ENCODE results near the gene RETREG3. TPM values are rescaled to one million over a fixed set of nuclear protein-coding genes. Genes with fewer than 3 reads are reported as not detected.
"Not testable (repeated sequence)": the region's sequence is repeated elsewhere in the genome, so short reads cannot be mapped to it uniquely, and the experiment has no call there.

The RETREG3 gene
- total and polyA plus RNA-seq, 2 donors (not counting 1 experiment from before 2014, with no cell fraction given) = 37.5 to 67.0 TPM

DNA sequence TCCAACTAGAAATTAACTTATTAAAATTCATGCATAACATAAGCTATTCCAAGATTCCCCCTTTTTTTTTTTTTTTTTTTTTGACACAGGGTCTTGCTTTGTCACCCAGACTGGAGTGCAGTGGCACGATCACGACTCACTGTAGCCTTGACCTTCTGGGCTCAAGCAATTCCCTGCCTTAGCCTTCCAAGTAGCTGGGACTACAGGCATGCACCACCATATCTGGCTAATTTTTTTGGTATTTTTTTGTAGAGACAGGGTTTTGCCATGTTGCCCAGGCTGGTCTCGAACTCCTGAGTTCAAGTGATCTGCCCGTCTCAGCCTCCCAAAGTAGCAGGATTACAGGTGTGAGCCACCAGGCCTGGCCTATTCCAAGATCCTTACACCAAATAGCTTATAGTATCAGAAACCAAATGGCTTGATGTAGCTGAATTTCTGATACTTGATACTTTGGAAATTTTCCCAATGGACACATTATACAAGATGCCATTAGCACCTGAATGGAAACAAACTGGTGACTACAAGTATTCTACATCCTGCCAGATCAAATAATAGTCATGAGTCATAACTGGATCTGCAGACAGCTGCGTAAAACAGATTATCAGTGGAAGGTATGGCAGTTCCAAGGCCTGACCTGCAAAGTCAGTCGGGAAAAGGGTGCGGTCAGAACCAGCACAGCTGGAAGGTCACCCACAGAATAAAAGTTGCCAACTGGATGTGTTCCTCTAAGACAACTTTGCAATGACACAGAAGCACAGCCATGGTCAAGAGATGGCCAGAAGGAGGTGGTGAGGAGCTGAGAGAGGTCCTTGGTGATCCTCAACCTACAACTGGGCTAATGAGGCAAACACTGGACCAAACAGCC lies 14.8 kb upstream of the RETREG3 start:
- Histone ChIP-seq H3K79me2 (ENCODE audit: control insufficient read depth, insufficient read depth, low read length) (no peaks in the 10 kb centered on the region), H3K4me1 (ENCODE audit: control insufficient read depth, extremely low read depth, insufficient read depth, low read length) (no peaks in the 10 kb centered on the region), H4K20me1 (ENCODE audit: control insufficient read depth, extremely low read depth, insufficient read depth, low read length) (no peaks in the 10 kb centered on the region), H3K4me3 (replicated peaks in 1 of 4; ENCODE audit: control extremely low read depth in 1 of 4, insufficient read depth in 1 of 4, low read depth in 3 of 4, low read length in 4 of 4) (no peak overlapping the region), H3K27me3 (ENCODE audit: control insufficient read depth, insufficient read depth, low read length) (no peaks in the 10 kb centered on the region), H3K9me3 (ENCODE audit: control insufficient read depth, insufficient read depth, low read depth, low read length) (no peaks in the 10 kb centered on the region), H3K4me2 (ENCODE audit: extremely low read depth, insufficient read depth, low read length) (no peak overlapping the region), H3K9ac (ENCODE audit: insufficient read depth, low read length) (no peak overlapping the region), H3K36me3 (ENCODE audit: control insufficient read depth, insufficient read depth, low read length) (no peaks in the 10 kb centered on the region), H2AFZ (ENCODE audit: low read length) (no peak overlapping the region), H3K27ac (ENCODE audit: insufficient read depth, low read length) (no peak overlapping the region)
- TF ChIP-seq, protein P1, sequence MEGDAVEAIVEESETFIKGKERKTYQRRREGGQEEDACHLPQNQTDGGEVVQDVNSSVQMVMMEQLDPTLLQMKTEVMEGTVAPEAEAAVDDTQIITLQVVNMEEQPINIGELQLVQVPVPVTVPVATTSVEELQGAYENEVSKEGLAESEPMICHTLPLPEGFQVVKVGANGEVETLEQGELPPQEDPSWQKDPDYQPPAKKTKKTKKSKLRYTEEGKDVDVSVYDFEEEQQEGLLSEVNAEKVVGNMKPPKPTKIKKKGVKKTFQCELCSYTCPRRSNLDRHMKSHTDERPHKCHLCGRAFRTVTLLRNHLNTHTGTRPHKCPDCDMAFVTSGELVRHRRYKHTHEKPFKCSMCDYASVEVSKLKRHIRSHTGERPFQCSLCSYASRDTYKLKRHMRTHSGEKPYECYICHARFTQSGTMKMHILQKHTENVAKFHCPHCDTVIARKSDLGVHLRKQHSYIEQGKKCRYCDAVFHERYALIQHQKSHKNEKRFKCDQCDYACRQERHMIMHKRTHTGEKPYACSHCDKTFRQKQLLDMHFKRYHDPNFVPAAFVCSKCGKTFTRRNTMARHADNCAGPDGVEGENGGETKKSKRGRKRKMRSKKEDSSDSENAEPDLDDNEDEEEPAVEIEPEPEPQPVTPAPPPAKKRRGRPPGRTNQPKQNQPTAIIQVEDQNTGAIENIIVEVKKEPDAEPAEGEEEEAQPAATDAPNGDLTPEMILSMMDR (conservative IDR thresholded peaks at IDR 0.05 in 1 of 2, IDR thresholded peaks at IDR 0.05 in 1 of 2; ENCODE audit: low read depth in 1 of 2, low read length in 2 of 2) = no peak
- no peak for TF ChIP-seq EZH2 (IDR thresholded peaks at IDR 0.05; ENCODE audit: low read length, missing control alignments)
- DNase-seq (ENCODE audit: low read depth in 2 of 2) = peak in 1 of 2 donors; percentile 80

DNA sequence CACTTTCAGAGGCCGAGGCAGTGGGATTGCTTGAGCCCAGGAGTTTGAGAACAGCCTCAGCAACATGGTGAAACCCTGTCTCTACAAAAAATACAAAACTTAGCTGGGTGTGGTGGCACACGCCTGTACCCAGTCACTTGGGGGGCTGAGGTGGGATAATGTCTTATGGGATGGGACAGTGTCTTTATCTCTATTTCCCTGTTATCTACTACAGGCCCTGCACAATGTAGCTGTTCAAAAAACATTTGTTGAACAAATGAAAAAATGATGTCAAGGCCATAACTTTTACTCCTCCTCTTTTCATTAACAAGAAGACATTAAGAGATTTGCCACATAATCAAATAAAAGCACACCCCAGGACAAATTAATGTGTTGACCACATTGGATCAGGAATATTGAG lies 14.1 kb upstream of the RETREG3 start:
- H3K27me3 ChIP-seq (ENCODE audit: control insufficient read depth, insufficient read depth, low read length) = no peaks in the 10 kb centered on the region
- H4K20me1 ChIP-seq (ENCODE audit: control insufficient read depth, extremely low read depth, insufficient read depth, low read length) = no peaks in the 10 kb centered on the region
- TF ChIP-seq, protein P1 (conservative IDR thresholded peaks at IDR 0.05 in 1 of 2, IDR thresholded peaks at IDR 0.05 in 1 of 2; ENCODE audit: low read depth in 1 of 2, low read length in 2 of 2) = no peak
- no peak for TF ChIP-seq EZH2 (IDR thresholded peaks at IDR 0.05; ENCODE audit: low read length, missing control alignments)
- no peaks in the 10 kb centered on the region for H3K79me2 ChIP-seq (ENCODE audit: control insufficient read depth, insufficient read depth, low read length)
- H3K4me2 ChIP-seq (ENCODE audit: extremely low read depth, insufficient read depth, low read length) = no peak overlapping the region
- no peaks in the 10 kb centered on the region for H3K4me1 ChIP-seq (ENCODE audit: control insufficient read depth, extremely low read depth, insufficient read depth, low read length)
- no peak overlapping the region for H3K4me3 ChIP-seq (replicated peaks in 1 of 4; ENCODE audit: control extremely low read depth in 1 of 4, insufficient read depth in 1 of 4, low read depth in 3 of 4, low read length in 4 of 4)
- H3K36me3 ChIP-seq (ENCODE audit: control insufficient read depth, insufficient read depth, low read length) = no peaks in the 10 kb centered on the region
- no peak overlapping the region for H3K27ac ChIP-seq (ENCODE audit: insufficient read depth, low read length)
- no peak overlapping the region for H3K9ac ChIP-seq (ENCODE audit: insufficient read depth, low read length)
- no peaks in the 10 kb centered on the region for H3K9me3 ChIP-seq (ENCODE audit: control insufficient read depth, insufficient read depth, low read depth, low read length)
- H2AFZ ChIP-seq (ENCODE audit: low read length) = no peak overlapping the region
- DNase-seq (ENCODE audit: low read depth in 2 of 2) = no peak

DNA sequence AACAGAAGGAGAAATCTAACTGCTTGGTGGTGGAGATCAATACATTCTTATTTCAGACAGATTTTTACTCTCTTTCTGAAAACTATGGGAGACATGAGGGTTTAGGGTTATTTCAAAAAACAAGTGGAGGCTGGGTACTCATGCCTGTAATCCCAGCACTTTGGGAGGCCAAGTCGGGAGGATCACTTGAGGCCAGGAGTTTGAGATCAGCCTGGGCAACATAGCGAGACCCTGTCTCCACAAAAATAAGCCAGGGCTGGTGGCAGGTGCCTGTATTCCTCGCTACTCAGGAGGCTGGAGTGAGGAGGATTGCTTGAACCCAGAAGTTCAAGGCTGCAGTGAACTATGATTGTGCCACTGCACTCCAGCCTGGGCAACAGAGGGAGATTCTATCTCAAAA lies 12.8 kb upstream of the RETREG3 start:
- not testable (repeated sequence) for H3K27me3 ChIP-seq (ENCODE audit: control insufficient read depth, insufficient read depth, low read length); H3K4me2 ChIP-seq (ENCODE audit: extremely low read depth, insufficient read depth, low read length); H3K79me2 ChIP-seq (ENCODE audit: control insufficient read depth, insufficient read depth, low read length); DNase-seq (ENCODE audit: low read depth in 2 of 2); H3K4me1 ChIP-seq (ENCODE audit: control insufficient read depth, extremely low read depth, insufficient read depth, low read length); H3K4me3 ChIP-seq (replicated peaks in 1 of 4; ENCODE audit: control extremely low read depth in 1 of 4, insufficient read depth in 1 of 4, low read depth in 3 of 4, low read length in 4 of 4); H3K36me3 ChIP-seq (ENCODE audit: control insufficient read depth, insufficient read depth, low read length); H2AFZ ChIP-seq (ENCODE audit: low read length); H3K9me3 ChIP-seq (ENCODE audit: control insufficient read depth, insufficient read depth, low read depth, low read length); H4K20me1 ChIP-seq (ENCODE audit: control insufficient read depth, extremely low read depth, insufficient read depth, low read length); H3K27ac ChIP-seq (ENCODE audit: insufficient read depth, low read length); H3K9ac ChIP-seq (ENCODE audit: insufficient read depth, low read length)

Measured in fibroblast of lung (primary cell).